HCT116 (cell line): ENCODE data around the gene KLHL22. TPM values are rescaled to one million over a fixed set of nuclear protein-coding genes. Genes with fewer than 3 reads are reported as not detected.

Source experiments
- ATAC-seq: fragments of 200-7000 bp; cut with Tn5 transposase; 2 replicates; pipeline ENCODE4 v1.9.1; 2020; ENCODE audit warnings: mild to moderate bottlenecking, moderate library complexity
- BruUV-seq: library from RNA; stranded (reverse); fragments of 400-500 nt; replicated peaks from 2 replicates; lab custom pipeline; 2021; lab: Mats Ljungman, UMichigan
- CTCF ChIA-PET: fragments of 300-600 bp; sonication (Branson Sonifier 250); formaldehyde crosslinking; loops from one replicate; lab custom pipeline; 2021; ENCODE audit warnings: antibody characterized with exemption; lab: Charles Lee
- POLR2A ChIA-PET: fragments of 300-600, 350-600 bp; sonication (Branson Sonifier 250); formaldehyde crosslinking; loops from one replicate; lab custom pipeline; 2021; ENCODE audit warnings: antibody characterized with exemption; lab: Charles Lee
- RAD21 ChIA-PET, 2 experiments: fragments of 300-600 bp; sonication (Branson Sonifier 250); formaldehyde crosslinking; loops; one replicate each; lab custom pipeline; 2023; ENCODE audit warnings: low total read pairs in 2 of 2; ENCODE audit not compliant: uncharacterized antibody in 2 of 2, unreplicated experiment in 2 of 2, low non-redundant PET in 1 of 2; lab: Charles Lee
- DNase-seq: peaks from one replicate; pipeline ENCODE4 v3.0.0-alpha.2; 2010; ENCODE audit warnings: low read depth, low spot score
- H2AFZ ChIP-seq: fragments of 200-600 bp; shearing (Covaris generic), sonication (generic); 2 replicates; pipeline ENCODE4 v1.6.1; 2017; ENCODE audit warnings: low read depth, mixed run types, mixed read lengths, antibody characterized with exemption, low read length; ENCODE audit not compliant: poor library complexity, severe bottlenecking
- H3K27ac ChIP-seq: 2 replicates; pipeline ENCODE4 v1.5.1; 2012; ENCODE audit warnings: low read depth, low read length
- H3K27me3 ChIP-seq: fragments of 200-600 bp; sonication (generic); 2 replicates; pipeline ENCODE4 v1.6.1; 2016; ENCODE audit warnings: mixed run types, low read length, mixed read lengths; ENCODE audit not compliant: insufficient read depth
- H3K36me3 ChIP-seq, 2 experiments: fragments of 200-500 bp in 1 of 2; fragments of 200-600 bp in 1 of 2; sonication (Bioruptor generic) in 1 of 2; sonication (generic) in 1 of 2; 2 replicates each; pipeline versions ENCODE4 v1.5.1 to v1.6.1; 2014 to 2016; ENCODE audit warnings: low read length in 2 of 2, inconsistent platforms in 1 of 2, mixed read lengths in 1 of 2, mixed run types in 1 of 2; ENCODE audit not compliant: insufficient read depth in 2 of 2, control insufficient read depth in 1 of 2
- H3K4me1 ChIP-seq, 2 experiments: fragments of 200-600 bp in 1 of 2; sonication (generic) in 1 of 2; 2 replicates each; pipeline versions ENCODE4 v1.5.1 to v1.6.1; 2012 to 2017; ENCODE audit warnings: low read length in 2 of 2, inconsistent platforms in 1 of 2, mild to moderate bottlenecking in 1 of 2, mixed read lengths in 1 of 2, mixed run types in 1 of 2, moderate library complexity in 1 of 2; ENCODE audit not compliant: insufficient read depth in 2 of 2, control insufficient read depth in 1 of 2
- H3K4me2 ChIP-seq: fragments of 200-600 bp; sonication (generic); 2 replicates; pipeline ENCODE4 v1.6.1; 2017; ENCODE audit warnings: mixed run types, low read length, mixed read lengths
- H3K4me3 ChIP-seq, 2 experiments: fragments of 200-600 bp in 1 of 2; sonication (generic) in 1 of 2; replicated peaks in 1 of 2; 2 replicates each; pipeline ENCODE4 v1.5.1; 2011 to 2016; ENCODE audit warnings: low read length in 2 of 2, control low read depth in 1 of 2, low read depth in 1 of 2, mild to moderate bottlenecking in 1 of 2, mixed read lengths in 1 of 2, mixed run types in 1 of 2
- H3K79me2 ChIP-seq: fragments of 200-600 bp; sonication (generic); 2 replicates; pipeline ENCODE4 v1.6.1; 2017; ENCODE audit warnings: mild to moderate bottlenecking, mixed run types, low read length, moderate library complexity, mixed read lengths; ENCODE audit not compliant: insufficient read depth
- H3K9ac ChIP-seq: fragments of 200-600 bp; sonication (generic); 2 replicates; pipeline ENCODE4 v1.6.1; 2016; ENCODE audit warnings: low read length, mixed read lengths
- H3K9me2 ChIP-seq: fragments of 200-600 bp; sonication (generic), shearing (Covaris generic); 2 replicates; pipeline ENCODE4 v1.6.1; 2017; ENCODE audit warnings: mixed run types, mild to moderate bottlenecking, moderate library complexity; ENCODE audit not compliant: insufficient read depth
- H3K9me3 ChIP-seq, 2 experiments: fragments of 200-500 bp in 1 of 2; fragments of 200-600 bp in 1 of 2; sonication (Bioruptor generic) in 1 of 2; sonication (generic) in 1 of 2; 2 replicates each; pipeline ENCODE4 v1.6.1; 2014 to 2017; ENCODE audit warnings: low read length in 2 of 2, mixed read lengths in 2 of 2, inconsistent platforms in 1 of 2, low read depth in 1 of 2, mild to moderate bottlenecking in 1 of 2, mixed run types in 1 of 2, moderate library complexity in 1 of 2; ENCODE audit not compliant: control insufficient read depth in 1 of 2, insufficient read depth in 1 of 2
- H4K20me1 ChIP-seq: fragments of 200-600 bp; sonication (generic), shearing (Covaris generic); 2 replicates; pipeline ENCODE4 v1.6.1; 2017; ENCODE audit warnings: mixed run types, mild to moderate bottlenecking, moderate library complexity; ENCODE audit not compliant: insufficient read depth
- CBX3 ChIP-seq: IDR thresholded peaks from 2 replicates; pipeline ENCODE4 v1.6.1; 2012; ENCODE audit warnings: low read depth
- CEBPB ChIP-seq: IDR thresholded peaks from 2 replicates; pipeline ENCODE4 v1.6.1; 2012; ENCODE audit warnings: low read depth
- ELF1 ChIP-seq: IDR thresholded peaks from 2 replicates; pipeline ENCODE4 v1.6.1; 2012; ENCODE audit warnings: low read depth, borderline replicate concordance
- EZH2 ChIP-seq: fragments of 200-600 bp; sonication (generic); IDR thresholded peaks from 2 replicates; pipeline ENCODE4 v1.6.1; 2017; ENCODE audit warnings: antibody characterized with exemption, mixed run types
- EZH2phosphoT487 ChIP-seq: fragments of 200-600 bp; IDR thresholded peaks from 2 replicates; pipeline ENCODE4 v1.6.1; 2018; ENCODE audit warnings: antibody characterized with exemption, borderline replicate concordance
- FOSL1 ChIP-seq: IDR thresholded peaks from 2 replicates; pipeline ENCODE4 v1.6.1; 2012; ENCODE audit warnings: low read depth
- JUND ChIP-seq: IDR thresholded peaks from 2 replicates; pipeline ENCODE4 v1.6.1; 2012
- POLR2A ChIP-seq: IDR thresholded peaks from 2 replicates; pipeline ENCODE4 v1.7.0; 2011; ENCODE audit warnings: borderline replicate concordance; ENCODE audit not compliant: insufficient read depth, insufficient read length; ENCODE audit errors: extremely low read depth
- RAD21 ChIP-seq: IDR thresholded peaks from 2 replicates; pipeline ENCODE4 v1.6.1; 2012; ENCODE audit warnings: low read depth, mild to moderate bottlenecking
- SIN3A ChIP-seq: IDR thresholded peaks from 2 replicates; pipeline ENCODE4 v1.6.1; 2012; ENCODE audit warnings: low read depth
- SRF ChIP-seq: IDR thresholded peaks from 2 replicates; pipeline ENCODE4 v1.6.1; 2012; ENCODE audit warnings: low read depth
- TCF7L2 ChIP-seq: IDR thresholded peaks from 2 replicates; pipeline ENCODE4 v1.7.0; 2011; ENCODE audit warnings: borderline replicate concordance, inconsistent platforms; ENCODE audit not compliant: insufficient read depth, insufficient read length; ENCODE audit errors: extremely low read depth
- YY1 ChIP-seq: IDR thresholded peaks from 2 replicates; pipeline ENCODE4 v1.6.1; 2011; ENCODE audit warnings: low read length, low read depth, moderate library complexity, mild to moderate bottlenecking; ENCODE audit not compliant: insufficient replicate concordance; ENCODE audit errors: extremely low read depth
- ZFX ChIP-seq: fragments of 450-650 bp; IDR thresholded peaks from 2 replicates; pipeline ENCODE4 v1.6.1; 2017
- intact Hi-C: fragments of 100-400 bp; cut with micrococcal nuclease; formaldehyde crosslinking; loops from 2 replicates; pipeline ENCODE4 v1.10.0; 2022
- total RNA-seq: library from RNA; stranded (reverse); gene quantifications from one replicate; pipeline ENCODE4 v1.2.1, GENCODE V29; 2021; ENCODE audit not compliant: unreplicated experiment
- TF ChIP-seq, protein P1 (sequence below): IDR thresholded peaks from 2 replicates; pipeline ENCODE4 v1.6.1; 2012
- TF ChIP-seq, protein P2 (sequence below), 3 experiments: fragments of 200-600 bp in 1 of 3; sonication (generic) in 1 of 3; IDR thresholded peaks in 2 of 3; conservative IDR thresholded peaks in 1 of 3; 2 replicates each; pipeline ENCODE4 v1.5.1; 2012 to 2017; ENCODE audit warnings: low read depth in 2 of 3, low read length in 2 of 3, antibody characterized with exemption in 1 of 3, borderline replicate concordance in 1 of 3, control low read depth in 1 of 3, mild to moderate bottlenecking in 1 of 3, mixed read lengths in 1 of 3, mixed run types in 1 of 3, moderate library complexity in 1 of 3; ENCODE audit not compliant: insufficient read depth in 1 of 3

Gene KLHL22
- total RNA-seq, 1 experiment from 2014 or later = 16.4 TPM

DNA sequence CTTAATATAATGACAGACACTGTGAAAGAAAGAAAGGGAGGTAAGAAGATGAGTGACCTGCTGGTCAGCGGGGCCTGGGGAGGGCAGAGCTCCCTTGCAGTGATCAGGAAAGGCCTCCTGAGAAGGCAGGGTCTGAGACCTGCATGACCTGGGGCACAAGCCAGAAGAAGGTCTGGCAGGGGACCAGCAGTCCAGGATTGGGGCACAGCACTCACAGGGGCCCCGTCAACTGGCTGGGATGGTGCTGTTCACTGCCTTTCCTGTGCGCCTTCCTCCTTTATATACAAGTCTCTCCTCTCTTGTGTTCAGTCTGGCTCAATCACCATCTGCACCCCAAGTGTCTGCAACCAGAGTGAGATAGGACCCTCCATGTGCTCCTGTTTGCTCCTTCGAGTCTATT, 35.7 kb downstream of the KLHL22 start:
- Histone ChIP-seq H3K36me3 (no peaks in the 10 kb centered on the region; a peak in 1 of 4 replicates), H3K9me3 (no peaks in the 10 kb centered on the region), H3K4me1 (peaks cover 0 to 3% of the 10 kb centered on the region in 2 experiments; a peak in 1 of 4 replicates), H3K27me3 (no peaks in the 10 kb centered on the region), H3K9ac (no peak overlapping the region), H3K79me2 (no peaks in the 10 kb centered on the region), H2AFZ (no peak overlapping the region), H3K9me2 (no peaks in the 10 kb centered on the region), H3K4me3 (no peak overlapping the region), H3K27ac (no peak overlapping the region), H3K4me2 (no peak overlapping the region), H4K20me1 (no peaks in the 10 kb centered on the region)
- no TSS peak for BruUV-seq
- no peak for ATAC-seq
- POLR2A ChIA-PET = no interaction called here
- RAD21 ChIA-PET = no interaction called here
- no peak for DNase-seq
- TF ChIP-seq TCF7L2 (no peak), YY1 (no peak), SRF (no peak), JUND (no peak), ZFX (no peak), SIN3A (no peak), RAD21 (no peak), CEBPB (no peak), EZH2phosphoT487 (no peak), FOSL1 (no peak), POLR2A (no peak), EZH2 (no peak), CBX3 (no peak), ELF1 (no peak)
- TF ChIP-seq, protein P1, sequence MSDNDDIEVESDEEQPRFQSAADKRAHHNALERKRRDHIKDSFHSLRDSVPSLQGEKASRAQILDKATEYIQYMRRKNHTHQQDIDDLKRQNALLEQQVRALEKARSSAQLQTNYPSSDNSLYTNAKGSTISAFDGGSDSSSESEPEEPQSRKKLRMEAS = no peak
- TF ChIP-seq, protein P2, sequence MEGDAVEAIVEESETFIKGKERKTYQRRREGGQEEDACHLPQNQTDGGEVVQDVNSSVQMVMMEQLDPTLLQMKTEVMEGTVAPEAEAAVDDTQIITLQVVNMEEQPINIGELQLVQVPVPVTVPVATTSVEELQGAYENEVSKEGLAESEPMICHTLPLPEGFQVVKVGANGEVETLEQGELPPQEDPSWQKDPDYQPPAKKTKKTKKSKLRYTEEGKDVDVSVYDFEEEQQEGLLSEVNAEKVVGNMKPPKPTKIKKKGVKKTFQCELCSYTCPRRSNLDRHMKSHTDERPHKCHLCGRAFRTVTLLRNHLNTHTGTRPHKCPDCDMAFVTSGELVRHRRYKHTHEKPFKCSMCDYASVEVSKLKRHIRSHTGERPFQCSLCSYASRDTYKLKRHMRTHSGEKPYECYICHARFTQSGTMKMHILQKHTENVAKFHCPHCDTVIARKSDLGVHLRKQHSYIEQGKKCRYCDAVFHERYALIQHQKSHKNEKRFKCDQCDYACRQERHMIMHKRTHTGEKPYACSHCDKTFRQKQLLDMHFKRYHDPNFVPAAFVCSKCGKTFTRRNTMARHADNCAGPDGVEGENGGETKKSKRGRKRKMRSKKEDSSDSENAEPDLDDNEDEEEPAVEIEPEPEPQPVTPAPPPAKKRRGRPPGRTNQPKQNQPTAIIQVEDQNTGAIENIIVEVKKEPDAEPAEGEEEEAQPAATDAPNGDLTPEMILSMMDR (IDR thresholded peaks at IDR 0.05 in 2 of 3, conservative IDR thresholded peaks at IDR 0.05 in 1 of 3; ENCODE audit: borderline replicate concordance in 1 of 3, insufficient read depth in 1 of 3, low read depth in 2 of 3, low read length in 2 of 3) = no peak
- intact Hi-C loops = loop anchor here (5.0 kb wide), 1 partner anchor 303 kb away; no protein-coding TSS in a partner anchor
- CTCF ChIA-PET = interaction anchor here (0.6 to 1.2 kb wide), 2 partner anchors 41 to 42 kb away, joined by 4 to 7 read pairs; no protein-coding TSS in a partner anchor
